ENCODE measurements around the gene PHLDB2. TPM values are rescaled to one million over a fixed set of nuclear protein-coding genes. Genes with fewer than 3 reads are reported as not detected.

Gene PHLDB2
- total and polyA plus RNA-seq, 2 of the 8 experiments (the other 6 are each of a cell fraction or from before 2014, with no cell fraction given) = 5.8 to 22.6 TPM

GRCh38 chr3:111819927-111820326 lies 39.1 kb upstream of the PHLDB2 start:
- Histone ChIP-seq H4K91ac (replicated peaks; ENCODE audit: insufficient read length, low read length) (no peak overlapping the region), H3K36me3 (ENCODE audit: control insufficient read depth in 2 of 4, insufficient read depth in 4 of 4, low read length in 3 of 4) (no peaks in the 10 kb centered on the region), H2AK5ac (ENCODE audit: low read depth, low read length) (no peak overlapping the region), H3K27ac (ENCODE audit: low read depth, low read length) (no peak overlapping the region), H2AFZ (ENCODE audit: low read length) (no peak overlapping the region), H3K56ac (replicated peaks; ENCODE audit: insufficient read length, low read depth, low read length) (no peak overlapping the region), H3K9ac (replicated peaks in 1 of 4; ENCODE audit: extremely low read depth in 1 of 4, low read depth in 3 of 4, low read length in 3 of 4) (no peak overlapping the region), H3K4me3 (ENCODE audit: extremely low read depth in 1 of 4, insufficient read depth in 2 of 4, low read depth in 3 of 4, low read length in 4 of 4) (no peak overlapping the region), H2BK20ac (ENCODE audit: low read length) (no peak overlapping the region), H4K20me1 (replicated peaks in 1 of 2; ENCODE audit: control insufficient read depth in 1 of 2, insufficient read depth in 2 of 2, low read length in 2 of 2) (no peaks in the 10 kb centered on the region), H2BK15ac (ENCODE audit: low read length) (no peak overlapping the region), H3K4me1 (replicated peaks in 1 of 4; ENCODE audit: control insufficient read depth in 3 of 4, insufficient read depth in 4 of 4, low read length in 3 of 4) (no peaks in the 10 kb centered on the region), H3K4ac (replicated peaks; ENCODE audit: insufficient read length, low read depth, low read length) (no peak overlapping the region), H3K14ac (ENCODE audit: insufficient read length) (no peak overlapping the region), H4K5ac (ENCODE audit: insufficient read length, low read depth, low read length) (no peak overlapping the region), H3K23me2 (ENCODE audit: low read depth, low read length) (no peaks in the 10 kb centered on the region), H3K23ac (ENCODE audit: insufficient read length) (no peak overlapping the region), H3K79me2 (ENCODE audit: control insufficient read depth in 1 of 2, insufficient read depth in 2 of 2, low read length in 2 of 2) (no peaks in the 10 kb centered on the region), H2BK5ac (ENCODE audit: low read depth, low read length) (no peak overlapping the region), H3K79me1 (ENCODE audit: low read depth, low read length) (no peaks in the 10 kb centered on the region), H4K8ac (ENCODE audit: extremely low read depth, insufficient read depth, low read length) (no peak overlapping the region), H2BK120ac (replicated peaks; ENCODE audit: low read depth, low read length) (no peak overlapping the region), H3K27me3 (replicated peaks in 1 of 4; ENCODE audit: control insufficient read depth in 3 of 4, extremely low read depth in 1 of 4, insufficient read depth in 3 of 4, low read length in 3 of 4) (no peaks in the 10 kb centered on the region), H3K4me2 (ENCODE audit: insufficient read depth in 1 of 2, low read depth in 2 of 2, low read length in 2 of 2) (no peak overlapping the region), H2BK12ac (ENCODE audit: low read depth, low read length) (no peak overlapping the region), H3K18ac (ENCODE audit: extremely low read depth, low read length) (no peak overlapping the region), H3K9me3 (ENCODE audit: insufficient read depth in 2 of 2, low read depth in 1 of 2, low read length in 1 of 2) (no peaks in the 10 kb centered on the region; a peak in 1 of 4 replicates)
- 91% methylated on average over 5 of the region's 5 CpGs; no CpG with 5 or more reads in 1 of the 2 experiments for WGBS, 2 experiments (ENCODE audit: extremely low coverage in 1 of 2, insufficient coverage in 1 of 2, insufficient read length in 1 of 2, insufficient replicate concordance in 2 of 2, low coverage in 1 of 2, low lambda C conversion rate in 2 of 2, missing lambda C conversion rate in 1 of 2)
- DNase-seq (ENCODE audit: low read depth in 1 of 2, low spot score in 2 of 2) (no peak), FAIRE-seq (no peak)
- POLR2A ChIA-PET (ENCODE audit: partially characterized antibody) = no interaction called here
- CTCF ChIA-PET (ENCODE audit: partially characterized antibody) = interaction anchor here (1.0 kb wide), 1 partner anchor 148 kb away, joined by 3 read pairs; no protein-coding TSS in a partner anchor
- TF ChIP-seq USF2 (IDR thresholded peaks at IDR 0.05; ENCODE audit: low read length) (no peak), CREB1 (IDR thresholded peaks at IDR 0.05) (no peak), POLR2A (IDR thresholded peaks at IDR 0.05; ENCODE audit: control extremely low read depth in 1 of 2, low read depth in 2 of 2, low read length in 2 of 2) (no peak), ATF3 (IDR thresholded peaks at IDR 0.05; ENCODE audit: insufficient read depth, low read depth, low read length) (no peak), HDAC6 (IDR thresholded peaks at IDR 0.05; ENCODE audit: low read depth, low read length) (no peak), TBP (IDR thresholded peaks at IDR 0.05; ENCODE audit: low read depth, low read length) (no peak), CBX8 (IDR thresholded peaks at IDR 0.05; ENCODE audit: borderline replicate concordance, low read depth, low read length) (no peak), HDAC2 (IDR thresholded peaks at IDR 0.05; ENCODE audit: borderline replicate concordance in 1 of 2, low read depth in 2 of 2, low read length in 2 of 2) (no peak), YY1 (IDR thresholded peaks at IDR 0.05; ENCODE audit: low read depth, low read length) (no peak), GTF2F1 (IDR thresholded peaks at IDR 0.05; ENCODE audit: borderline replicate concordance, low read depth, low read length) (no peak), SUZ12 (IDR thresholded peaks at IDR 0.05; ENCODE audit: low read length) (no peak), RFX5 (IDR thresholded peaks at IDR 0.05; ENCODE audit: borderline replicate concordance, low read depth, low read length) (no peak), TAF1 (IDR thresholded peaks at IDR 0.05; ENCODE audit: low read depth, low read length) (no peak), PHF8 (conservative IDR thresholded peaks at IDR 0.05; ENCODE audit: low read depth, low read length) (no peak)

Data from H1 (cell line).